NT2/D1 (cell line): ENCODE measurements around the gene TAF4B.

Source experiments
- YY1 ChIP-seq: IDR thresholded peaks from 2 replicates; pipeline ENCODE4 v1.6.1; 2011; ENCODE audit not compliant: insufficient read length, insufficient read depth
- ZNF274 ChIP-seq: IDR thresholded peaks from 2 replicates; pipeline ENCODE4 v1.6.1; 2011; ENCODE audit warnings: mild to moderate bottlenecking, low read depth, low read length

DNA sequence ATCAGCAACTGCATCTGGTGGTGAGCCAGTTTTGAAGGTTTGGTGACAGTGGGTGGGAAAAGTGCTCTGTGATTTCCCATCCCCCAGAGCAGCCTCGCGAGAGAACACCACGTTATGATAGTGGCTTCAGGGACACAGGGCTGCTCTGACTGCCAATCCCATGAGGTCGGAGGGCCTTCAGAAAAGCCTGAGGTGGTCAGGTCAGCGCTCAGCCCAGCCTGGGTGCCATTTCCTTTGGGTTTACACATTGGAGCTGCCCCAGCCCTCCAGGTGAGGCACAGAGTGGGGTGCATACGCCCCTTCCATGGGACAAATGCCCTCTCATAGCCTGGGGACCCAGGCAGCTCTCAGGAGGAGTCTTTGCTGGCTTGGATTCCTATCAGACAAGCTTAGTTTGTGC, 195.3 kb downstream of the TAF4B start:
- TF ChIP-seq YY1: no peak
- no peak for TF ChIP-seq ZNF274
